Brain microvascular endothelial cell (primary cell): ENCODE data around the gene IFNG-AS1.

Experiments
- DNase-seq: peaks from one replicate; pipeline ENCODE4 v3.0.0-alpha.2; 2020
- H3K27ac ChIP-seq: fragments of 250-450 bp; sonication (Bioruptor Pico); 2 replicates; pipeline ENCODE4 v1.5.1; 2020; ENCODE audit warnings: mild to moderate bottlenecking, moderate library complexity
- H3K27me3 ChIP-seq: fragments of 250-450 bp; sonication (Bioruptor Pico); replicated peaks from 2 replicates; pipeline ENCODE4 v1.5.1; 2020; ENCODE audit warnings: mild to moderate bottlenecking
- H3K36me3 ChIP-seq: fragments of 250-450 bp; sonication (Bioruptor Pico); replicated peaks from 2 replicates; pipeline ENCODE4 v1.5.1; 2020; ENCODE audit warnings: mild to moderate bottlenecking
- H3K4me3 ChIP-seq: 2 replicates; pipeline ENCODE4 v1.5.1; 2011; ENCODE audit warnings: low read depth, mild to moderate bottlenecking, control low read depth, low read length, moderate library complexity
- in situ Hi-C: cut with HindIII; loops from 2 replicates; pipeline ENCODE4 v1.10.0; 2017; ENCODE audit warnings: low sequenced_read_pairs, low pct_ligation_motif_present
- TF ChIP-seq, protein P1 (sequence below): IDR thresholded peaks from 2 replicates; pipeline ENCODE4 v1.5.1; 2011; ENCODE audit warnings: low read depth, mild to moderate bottlenecking, moderate library complexity, low read length, control low read depth, inconsistent platforms; ENCODE audit errors: missing control alignments

The IFNG-AS1 gene

DNA sequence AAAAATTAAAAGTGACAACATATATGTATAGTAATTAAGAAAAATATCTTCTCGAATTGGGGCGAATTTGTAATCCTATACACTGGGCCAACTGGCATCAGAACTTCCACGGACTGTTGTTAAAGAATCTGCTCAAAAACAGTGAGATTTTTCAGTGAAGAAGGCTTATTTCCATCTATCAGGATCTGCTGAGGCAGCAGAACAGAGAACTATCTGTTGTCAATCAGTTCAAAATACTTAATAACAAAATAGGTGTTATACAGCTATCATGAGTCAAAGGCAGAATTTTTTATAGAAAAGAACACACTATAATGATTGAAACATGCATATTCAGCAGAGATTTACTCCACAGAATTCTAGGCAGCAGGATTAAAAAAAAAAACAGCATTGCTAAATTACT, 41.9 kb downstream of the IFNG-AS1 start:
- Histone ChIP-seq H3K36me3 (no peaks in the 10 kb centered on the region), H3K27me3 (no peaks in the 10 kb centered on the region), H3K4me3 (no peak overlapping the region), H3K27ac (no peak overlapping the region)
- no peak for DNase-seq
- TF ChIP-seq, protein P1, sequence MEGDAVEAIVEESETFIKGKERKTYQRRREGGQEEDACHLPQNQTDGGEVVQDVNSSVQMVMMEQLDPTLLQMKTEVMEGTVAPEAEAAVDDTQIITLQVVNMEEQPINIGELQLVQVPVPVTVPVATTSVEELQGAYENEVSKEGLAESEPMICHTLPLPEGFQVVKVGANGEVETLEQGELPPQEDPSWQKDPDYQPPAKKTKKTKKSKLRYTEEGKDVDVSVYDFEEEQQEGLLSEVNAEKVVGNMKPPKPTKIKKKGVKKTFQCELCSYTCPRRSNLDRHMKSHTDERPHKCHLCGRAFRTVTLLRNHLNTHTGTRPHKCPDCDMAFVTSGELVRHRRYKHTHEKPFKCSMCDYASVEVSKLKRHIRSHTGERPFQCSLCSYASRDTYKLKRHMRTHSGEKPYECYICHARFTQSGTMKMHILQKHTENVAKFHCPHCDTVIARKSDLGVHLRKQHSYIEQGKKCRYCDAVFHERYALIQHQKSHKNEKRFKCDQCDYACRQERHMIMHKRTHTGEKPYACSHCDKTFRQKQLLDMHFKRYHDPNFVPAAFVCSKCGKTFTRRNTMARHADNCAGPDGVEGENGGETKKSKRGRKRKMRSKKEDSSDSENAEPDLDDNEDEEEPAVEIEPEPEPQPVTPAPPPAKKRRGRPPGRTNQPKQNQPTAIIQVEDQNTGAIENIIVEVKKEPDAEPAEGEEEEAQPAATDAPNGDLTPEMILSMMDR: no peak
- in situ Hi-C loops: no loop called here

DNA sequence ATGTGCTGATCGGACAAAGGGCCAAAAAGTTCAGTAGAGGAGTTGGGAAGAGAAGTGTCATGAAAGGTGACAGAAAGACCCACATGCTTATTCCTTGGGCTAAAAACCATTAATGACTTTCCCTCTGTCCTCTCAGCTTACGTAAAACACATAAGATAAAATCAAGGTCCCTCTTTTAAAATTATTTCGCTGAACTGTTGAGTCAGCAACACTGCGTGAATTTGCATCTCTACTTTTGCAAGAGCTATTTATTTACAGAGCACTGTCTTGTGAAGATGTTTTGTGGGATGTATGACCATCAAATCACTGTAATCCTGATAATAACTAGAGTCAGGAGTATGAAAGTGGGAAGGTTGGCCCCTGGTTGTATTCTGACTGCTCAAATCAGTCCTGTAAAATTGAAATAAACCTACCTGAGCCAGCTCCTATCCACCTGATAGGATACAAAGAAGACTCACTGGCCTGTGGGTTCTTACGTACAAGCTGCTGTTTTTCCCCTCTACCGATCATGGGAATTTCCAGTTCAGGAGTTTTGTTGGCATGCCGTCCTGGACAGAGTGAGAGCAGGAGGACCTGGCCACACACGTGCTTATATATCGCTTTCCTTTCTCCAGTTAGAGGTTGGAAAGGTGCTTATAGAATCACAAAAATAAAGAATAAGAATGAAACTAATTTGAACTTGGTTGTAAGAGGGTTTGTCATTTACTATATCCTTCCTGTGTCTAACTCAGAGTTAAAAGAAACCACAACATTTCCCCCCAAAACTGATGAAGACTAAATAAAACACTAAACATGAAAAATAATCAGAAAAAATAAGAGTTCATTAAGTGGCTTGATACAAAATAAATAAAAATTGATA, 42.9 kb downstream of the IFNG-AS1 start:
- H3K27ac ChIP-seq: no peak overlapping the region
- in situ Hi-C loops: no loop called here
- no peak for DNase-seq
- TF ChIP-seq, protein P1: no peak
- H3K36me3 ChIP-seq: no peaks in the 10 kb centered on the region
- H3K27me3 ChIP-seq: no peaks in the 10 kb centered on the region
- H3K4me3 ChIP-seq: no peak overlapping the region

DNA sequence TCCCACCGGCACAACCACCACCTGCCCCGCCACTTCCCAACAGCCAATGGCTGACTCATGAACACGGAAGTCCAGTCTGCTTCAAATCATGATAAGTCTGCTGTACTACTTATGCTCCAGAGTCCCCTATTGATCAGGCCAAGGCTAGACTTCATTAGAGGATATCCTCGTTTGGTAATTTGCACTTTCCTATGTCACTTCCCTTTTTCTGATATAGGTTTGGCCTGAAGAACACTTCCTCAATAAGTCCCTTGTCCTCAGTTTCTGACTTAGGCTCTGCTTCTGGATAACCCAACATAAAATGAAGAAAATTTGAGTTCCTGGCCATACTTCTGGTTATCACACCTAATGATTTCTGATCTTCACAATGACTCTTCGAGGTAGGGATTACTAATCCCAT, 45.3 kb downstream of the IFNG-AS1 start:
- no peak for DNase-seq
- no peak overlapping the region for H3K4me3 ChIP-seq
- in situ Hi-C loops: no loop called here
- no peak overlapping the region for H3K27ac ChIP-seq
- TF ChIP-seq, protein P1: no peak
- no peaks in the 10 kb centered on the region for H3K36me3 ChIP-seq
- H3K27me3 ChIP-seq: no peaks in the 10 kb centered on the region

DNA sequence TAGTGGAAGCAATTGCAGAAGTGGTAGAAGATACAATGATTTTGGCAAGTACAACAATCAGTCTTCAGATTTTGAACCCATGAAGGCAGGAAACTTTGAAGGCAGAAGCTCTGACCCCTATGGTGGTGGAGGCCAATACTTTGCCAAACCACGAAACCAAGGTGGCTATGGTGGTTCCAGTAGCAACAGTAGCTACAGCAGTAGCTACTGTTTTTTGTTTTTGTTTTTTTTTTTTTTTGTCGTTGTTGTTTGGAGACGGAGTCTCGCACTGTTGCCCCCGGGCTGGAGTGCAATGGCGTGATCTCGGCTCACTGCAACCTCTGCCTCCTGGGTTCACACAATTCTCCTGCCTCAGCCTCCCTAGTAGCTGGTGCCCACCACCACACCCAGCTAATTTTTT, 47.4 kb downstream of the IFNG-AS1 start:
- Histone ChIP-seq H3K36me3 (no peaks in the 10 kb centered on the region), H3K4me3 (no peak overlapping the region), H3K27ac (no peak overlapping the region), H3K27me3 (no peaks in the 10 kb centered on the region)
- in situ Hi-C loops: no loop called here
- DNase-seq: no peak
- TF ChIP-seq, protein P1: no peak

DNA sequence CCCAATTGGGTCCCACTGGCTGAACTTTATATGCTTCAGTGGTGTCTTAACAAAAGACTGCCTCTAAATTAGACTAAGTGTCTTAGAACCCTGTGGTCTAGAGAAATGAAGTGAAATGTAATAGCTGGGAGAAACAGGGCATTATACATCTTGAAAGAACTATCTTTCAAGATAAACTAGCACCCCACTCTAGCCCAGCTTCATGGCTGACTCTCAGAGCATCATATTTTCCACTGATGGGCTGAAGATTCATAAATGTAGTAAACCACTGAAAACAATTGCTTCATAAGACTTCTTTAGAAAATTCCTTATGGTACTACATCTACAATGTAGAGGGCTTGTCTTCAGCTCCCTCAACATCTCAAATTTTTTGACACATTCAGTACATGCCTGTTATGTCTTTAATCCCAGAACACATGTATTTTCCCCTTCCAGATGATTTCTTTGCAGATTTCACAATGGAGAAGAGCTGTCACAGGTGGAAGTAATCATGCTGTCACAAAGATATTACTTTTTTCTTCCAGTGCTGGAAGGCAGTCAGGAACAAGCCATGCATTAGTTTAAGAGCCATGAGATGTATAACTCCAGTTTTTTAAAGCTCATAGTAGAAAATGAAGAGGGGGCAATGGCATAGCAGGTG, 48.5 kb downstream of the IFNG-AS1 start:
- DNase-seq: no peak
- no peak overlapping the region for H3K4me3 ChIP-seq
- no peaks in the 10 kb centered on the region for H3K36me3 ChIP-seq
- TF ChIP-seq, protein P1: no peak
- in situ Hi-C loops: no loop called here
- H3K27ac ChIP-seq: no peak overlapping the region
- no peaks in the 10 kb centered on the region for H3K27me3 ChIP-seq
